Measurements from ENCODE around the gene MARCHF9.

- peak; percentile 46; the same call in 1 of the 2 replicates for TF ChIP-seq GATA2 (IDR thresholded peaks at IDR 0.05; ENCODE audit: low read depth, low read length)
- TF ChIP-seq GATA3 (IDR thresholded peaks at IDR 0.05; ENCODE audit: low read depth, low read length), result no peak
Measured at GRCh38 chr12:57782608-57783465, 27.9 kb downstream of the MARCHF9 start, which contains the start of gene TSFM.
